Coronary artery (tissue), 2 donors: ENCODE measurements around the gene WNK2.

ENCODE experiments used
- DNase-seq: peaks from one replicate; pipeline ENCODE4 v3.0.0-alpha.2; 2017; ENCODE audit warnings: low spot score
- H3K27ac ChIP-seq, 2 donors: fragments of 200-600 bp; sonication (generic); one replicate each; pipeline ENCODE4 v1.5.1; 2016 to 2019
- H3K4me3 ChIP-seq: fragments of 200-600 bp; sonication (generic); 2 replicates; pipeline ENCODE4 v1.5.1; 2016; ENCODE audit warnings: mild to moderate bottlenecking, moderate library complexity
- CTCF ChIP-seq: fragments of 200-600 bp; sonication (generic); IDR thresholded peaks from one replicate; pipeline ENCODE4 v1.5.1; 2019; ENCODE audit warnings: antibody characterized with exemption

The WNK2 gene

DNA sequence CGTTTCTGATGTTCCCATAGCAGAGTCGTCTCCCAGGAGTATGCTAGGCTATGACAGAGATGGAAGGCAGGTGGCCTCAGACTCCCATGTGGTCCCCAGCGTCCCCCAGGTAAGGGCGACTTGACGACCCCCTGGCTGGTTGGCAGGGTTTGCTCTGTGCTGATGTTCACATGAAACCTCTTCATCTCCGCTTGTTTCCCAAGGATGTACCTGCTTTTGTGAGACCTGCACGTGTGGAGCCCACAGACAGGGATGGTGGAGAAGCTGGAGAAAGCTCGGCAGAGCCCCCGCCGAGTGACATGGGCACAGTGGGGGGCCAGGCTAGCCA lies 108.3 kb downstream of the WNK2 start:
- no peak for TF ChIP-seq CTCF
- no peak overlapping the region for H3K4me3 ChIP-seq
- no peak for DNase-seq
- H3K27ac ChIP-seq: no peak overlapping the region

DNA sequence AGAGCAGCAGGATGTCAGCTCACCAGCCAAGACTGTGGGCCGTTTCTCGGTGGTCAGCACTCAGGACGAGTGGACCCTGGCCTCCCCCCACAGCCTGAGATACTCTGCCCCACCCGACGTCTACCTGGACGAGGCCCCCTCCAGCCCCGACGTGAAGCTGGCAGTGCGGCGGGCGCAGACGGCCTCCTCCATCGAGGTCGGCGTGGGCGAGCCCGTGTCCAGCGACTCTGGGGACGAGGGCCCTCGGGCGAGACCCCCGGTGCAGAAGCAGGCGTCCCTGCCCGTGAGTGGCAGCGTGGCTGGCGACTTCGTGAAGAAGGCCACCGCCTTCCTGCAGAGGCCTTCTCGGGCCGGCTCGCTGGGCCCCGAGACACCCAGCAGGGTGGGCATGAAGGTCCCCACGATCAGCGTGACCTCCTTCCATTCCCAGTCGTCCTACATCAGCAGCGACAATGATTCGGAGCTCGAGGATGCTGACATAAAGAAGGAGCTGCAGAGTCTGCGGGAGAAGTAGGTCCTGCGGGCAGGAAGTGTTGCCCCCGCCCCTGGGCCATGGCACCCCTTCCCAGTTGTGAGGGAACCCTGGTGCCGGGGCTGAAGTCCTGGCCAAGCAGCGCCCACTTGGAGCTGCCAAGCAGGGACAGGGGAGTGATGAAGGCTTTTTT lies 108.9 kb downstream of the WNK2 start:
- Histone ChIP-seq H3K27ac (no peak overlapping the region), H3K4me3 (no peak overlapping the region)
- DNase-seq: no peak
- TF ChIP-seq CTCF: no peak

GRCh38 chr9:93294011-93294410 lies 110.1 kb downstream of the WNK2 start:
- TF ChIP-seq CTCF: no peak
- no peak for DNase-seq

GRCh38 chr9:93295031-93295430 lies 111.1 kb downstream of the WNK2 start:
- H3K4me3 ChIP-seq: no peak overlapping the region
- TF ChIP-seq CTCF: no peak
- no peak overlapping the region for H3K27ac ChIP-seq
- DNase-seq: no peak

More at GRCh38 chr9:93294011-93294410, 110.1 kb downstream of the WNK2 start:
- no peak overlapping the region for H3K4me3 ChIP-seq
- H3K27ac ChIP-seq: no peak overlapping the region

DNA sequence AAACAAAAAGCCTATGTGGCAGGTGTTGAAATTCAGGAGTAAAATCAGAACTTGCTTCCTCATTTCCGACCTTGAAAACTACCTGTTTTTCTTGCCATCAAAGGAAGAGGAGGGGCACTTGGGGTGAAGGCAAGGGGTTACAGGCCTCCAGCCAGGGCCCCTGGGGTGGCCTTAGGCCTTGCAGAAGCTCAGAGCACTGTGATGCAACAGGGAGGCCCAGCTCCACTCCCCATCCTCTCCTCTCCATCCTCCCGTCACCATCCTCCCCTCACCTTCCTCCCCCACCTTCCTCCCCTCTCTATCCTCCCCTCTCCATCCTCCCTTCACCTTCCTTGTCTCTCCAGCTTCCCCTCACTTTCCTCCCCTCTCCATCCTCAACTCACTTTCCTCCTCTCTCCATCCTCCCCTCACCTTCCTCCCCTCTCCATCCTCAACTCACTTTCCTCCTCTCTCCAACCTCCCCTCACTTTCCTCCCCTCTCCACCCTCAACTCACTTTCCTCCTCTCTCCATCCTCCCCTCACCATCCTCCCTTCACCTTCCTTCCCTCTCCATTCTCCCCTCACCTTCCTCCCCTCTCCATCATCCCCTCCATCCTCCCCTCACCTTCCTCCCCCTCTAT lies 111.6 kb downstream of the WNK2 start:
- no peak for DNase-seq
- Histone ChIP-seq H3K27ac (no peak overlapping the region), H3K4me3 (no peak overlapping the region)
- TF ChIP-seq CTCF: no peak

- DNase-seq: no peak
- TF ChIP-seq CTCF: no peak
- Histone ChIP-seq H3K27ac (no peak overlapping the region), H3K4me3 (no peak overlapping the region)
Measured at GRCh38 chr9:93296889-93297480, 113.0 kb downstream of the WNK2 start.
